ENCODE data around the gene PHACTR2.

GRCh38 chr6:143880412-143880811, 202.6 kb downstream of the PHACTR2 start:
- TF ChIP-seq, protein P1, sequence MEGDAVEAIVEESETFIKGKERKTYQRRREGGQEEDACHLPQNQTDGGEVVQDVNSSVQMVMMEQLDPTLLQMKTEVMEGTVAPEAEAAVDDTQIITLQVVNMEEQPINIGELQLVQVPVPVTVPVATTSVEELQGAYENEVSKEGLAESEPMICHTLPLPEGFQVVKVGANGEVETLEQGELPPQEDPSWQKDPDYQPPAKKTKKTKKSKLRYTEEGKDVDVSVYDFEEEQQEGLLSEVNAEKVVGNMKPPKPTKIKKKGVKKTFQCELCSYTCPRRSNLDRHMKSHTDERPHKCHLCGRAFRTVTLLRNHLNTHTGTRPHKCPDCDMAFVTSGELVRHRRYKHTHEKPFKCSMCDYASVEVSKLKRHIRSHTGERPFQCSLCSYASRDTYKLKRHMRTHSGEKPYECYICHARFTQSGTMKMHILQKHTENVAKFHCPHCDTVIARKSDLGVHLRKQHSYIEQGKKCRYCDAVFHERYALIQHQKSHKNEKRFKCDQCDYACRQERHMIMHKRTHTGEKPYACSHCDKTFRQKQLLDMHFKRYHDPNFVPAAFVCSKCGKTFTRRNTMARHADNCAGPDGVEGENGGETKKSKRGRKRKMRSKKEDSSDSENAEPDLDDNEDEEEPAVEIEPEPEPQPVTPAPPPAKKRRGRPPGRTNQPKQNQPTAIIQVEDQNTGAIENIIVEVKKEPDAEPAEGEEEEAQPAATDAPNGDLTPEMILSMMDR (conservative IDR thresholded peaks at IDR 0.05): no peak
- TF ChIP-seq ZFX (IDR thresholded peaks at IDR 0.05): no peak
